Stimulated activated CD4-positive, alpha-beta T cell treated with anti-CD3 and anti-CD28 coated beads, Interleukin-4, amount 100 ng/mL, for 4 hours (primary cell): ENCODE data around the gene NCKAP5.

Source experiments
- DNase-seq, 2 experiments: peaks; one replicate each; pipeline ENCODE4 v3.0.0-alpha.2; 2020

NCKAP5 gene

GRCh38 chr2:133420788-133421187, 147.5 kb downstream of the NCKAP5 start:
- no peak for DNase-seq

DNA sequence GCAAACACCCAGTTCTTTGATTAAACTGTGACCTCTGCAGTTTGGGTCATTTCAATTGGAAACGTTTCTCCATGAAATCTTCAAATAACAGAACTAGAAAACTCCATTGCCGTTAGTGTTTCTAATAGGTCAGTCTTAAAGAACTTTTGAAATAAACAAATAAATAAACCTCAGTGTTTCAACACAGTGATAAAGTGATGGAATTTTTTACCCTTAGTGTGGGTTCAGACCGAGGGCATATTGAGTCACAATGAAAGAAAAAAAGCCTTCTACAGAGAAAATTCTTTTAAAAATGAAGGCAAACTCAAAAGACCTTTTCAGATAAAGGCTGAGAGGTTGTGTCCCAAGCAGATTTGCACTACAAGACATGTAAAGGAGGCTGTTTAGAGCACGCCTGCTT, 149.6 kb downstream of the NCKAP5 start:
- DNase-seq: no peak

GRCh38 chr2:133418021-133418420, 150.2 kb downstream of the NCKAP5 start:
- no peak for DNase-seq

- DNase-seq: no peak
These were observed 150.8 kb downstream of the NCKAP5 start for GRCh38 chr2:133417415-133417814.

- DNase-seq: no peak
These were observed 151.5 kb downstream of the NCKAP5 start for GRCh38 chr2:133416736-133417135.

DNA sequence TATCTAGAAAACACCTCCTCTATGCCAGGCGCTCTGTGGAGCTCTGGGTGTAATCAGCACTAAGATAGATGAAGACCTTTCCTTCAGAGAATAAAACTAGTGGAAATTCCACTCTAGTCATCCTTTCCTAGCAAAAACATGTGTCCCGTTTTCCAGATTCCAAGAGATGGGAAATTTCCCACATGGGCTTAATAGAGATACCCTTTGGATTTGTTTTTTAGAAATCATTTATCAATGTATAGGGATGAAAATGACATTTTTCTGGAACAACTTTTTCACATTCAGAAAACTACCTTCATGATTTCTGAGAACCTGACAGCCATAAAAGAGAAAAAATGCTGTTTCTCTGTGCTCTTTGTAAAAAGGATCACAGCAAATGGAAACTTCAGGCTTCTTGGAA, 152.1 kb downstream of the NCKAP5 start:
- no peak for DNase-seq

- DNase-seq: no peak
These were observed 152.9 kb downstream of the NCKAP5 start for GRCh38 chr2:133415210-133415876.

GRCh38 chr2:133414486-133415209, 153.6 kb downstream of the NCKAP5 start:
- no peak for DNase-seq

DNA sequence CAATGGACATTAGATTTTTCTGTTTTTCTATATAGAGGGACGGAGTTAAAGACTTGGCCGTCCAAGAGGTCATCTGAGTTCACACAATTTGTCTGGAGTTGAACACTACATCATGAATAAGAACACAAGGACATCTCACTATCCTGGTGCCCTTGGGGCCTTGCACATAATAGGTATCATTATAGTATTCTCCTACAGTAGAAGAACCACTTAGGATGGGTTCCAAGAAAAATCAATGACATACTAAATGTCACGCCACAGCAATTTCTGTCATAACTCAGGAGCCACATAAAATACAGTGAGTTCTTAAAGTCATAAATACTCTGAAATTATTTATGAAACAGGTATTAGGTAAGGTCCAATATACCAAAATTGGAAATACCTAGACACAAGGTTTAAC, 154.4 kb downstream of the NCKAP5 start:
- no peak for DNase-seq

DNA sequence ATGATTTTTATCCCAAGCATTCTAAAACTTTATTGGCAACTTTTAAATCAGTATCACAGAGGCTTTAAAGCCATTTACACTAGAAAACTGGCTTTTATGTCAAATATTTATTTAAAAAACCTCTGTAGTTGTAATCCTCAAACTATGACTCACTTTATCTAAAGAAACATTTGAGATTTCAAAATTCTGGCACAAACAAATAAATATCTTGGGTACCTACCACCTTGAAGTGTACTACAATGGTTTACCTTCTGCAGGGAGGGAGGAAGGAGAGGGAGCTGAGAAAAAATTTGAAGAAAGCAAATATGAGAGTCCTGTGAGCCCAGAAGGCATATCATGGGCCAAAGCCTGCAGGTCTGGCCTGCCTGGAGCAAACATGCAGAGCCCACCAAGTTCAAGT, 155.6 kb downstream of the NCKAP5 start:
- no peak for DNase-seq

DNA sequence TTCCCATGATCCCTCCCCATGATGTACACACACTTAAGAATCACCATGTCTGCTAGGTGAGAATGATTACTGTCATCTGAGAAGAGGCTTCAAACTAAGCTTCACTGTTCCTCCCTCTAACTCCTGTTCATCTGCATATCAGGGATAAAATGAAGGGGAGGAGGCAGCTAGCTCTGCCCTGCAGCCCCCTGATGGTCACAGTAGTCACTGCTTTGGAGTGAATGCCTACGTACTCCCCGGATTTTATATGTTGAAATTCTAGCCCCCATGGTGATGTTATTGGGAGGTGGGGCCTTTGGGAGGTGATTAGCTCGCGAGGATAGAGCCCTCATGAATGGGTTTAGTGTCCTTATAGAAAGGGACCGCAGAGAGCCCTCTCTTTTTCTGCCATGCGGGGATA, 156.4 kb downstream of the NCKAP5 start:
- no peak for DNase-seq

DNA sequence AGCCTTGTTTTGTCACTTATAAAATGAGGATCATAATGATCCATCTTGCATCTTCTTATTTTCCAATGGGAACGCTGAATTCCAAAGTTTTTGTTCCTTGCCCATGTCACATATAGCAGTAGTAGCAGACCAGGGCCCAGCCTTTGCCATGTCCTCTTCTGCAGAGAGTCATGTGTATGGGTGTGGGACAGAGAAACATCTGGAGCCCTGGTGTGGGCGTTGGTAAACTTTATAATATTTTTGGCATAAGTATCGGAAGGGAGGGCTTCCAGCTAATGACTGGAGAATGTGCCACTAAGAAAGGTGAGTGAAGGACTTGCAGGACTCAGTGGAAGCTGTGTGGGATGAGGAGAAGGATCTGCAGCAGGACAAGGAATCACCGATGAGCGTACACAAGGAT, 157.2 kb downstream of the NCKAP5 start:
- no peak for DNase-seq

DNA sequence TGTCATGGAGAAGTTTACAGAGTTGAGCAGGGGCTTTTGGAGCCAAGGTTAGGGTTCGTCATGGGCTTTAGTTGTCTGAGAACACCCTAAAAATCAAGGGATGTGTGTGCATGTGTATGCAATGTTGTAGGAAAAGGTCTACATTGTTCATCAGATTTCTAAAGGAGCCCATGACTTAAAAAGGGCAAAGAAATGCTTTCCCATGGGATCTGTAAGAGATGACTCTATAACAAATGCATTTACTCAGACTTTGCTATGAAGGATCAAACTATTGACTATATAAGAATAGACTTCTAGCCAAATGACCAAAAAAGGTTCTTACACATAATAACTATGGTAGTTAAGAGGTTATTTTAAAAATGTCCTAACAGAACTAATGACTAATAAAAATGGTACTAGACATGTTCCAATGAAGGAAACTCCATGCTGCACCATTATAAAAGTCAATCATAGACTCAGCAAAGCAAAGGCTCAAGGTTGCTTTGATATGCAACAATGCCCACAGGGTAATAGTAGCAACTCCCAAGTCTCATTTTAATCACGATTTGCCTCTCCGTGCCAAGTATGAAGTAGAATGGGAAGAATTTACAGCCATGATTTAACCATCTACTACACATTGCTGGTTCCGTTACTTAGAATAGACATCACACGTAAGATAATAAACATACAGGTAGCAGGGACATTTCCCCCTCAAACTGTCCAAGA, 158.5 kb downstream of the NCKAP5 start:
- no peak for DNase-seq

- DNase-seq: no peak
These were observed 159.6 kb downstream of the NCKAP5 start for GRCh38 chr2:133408671-133409070.

DNA sequence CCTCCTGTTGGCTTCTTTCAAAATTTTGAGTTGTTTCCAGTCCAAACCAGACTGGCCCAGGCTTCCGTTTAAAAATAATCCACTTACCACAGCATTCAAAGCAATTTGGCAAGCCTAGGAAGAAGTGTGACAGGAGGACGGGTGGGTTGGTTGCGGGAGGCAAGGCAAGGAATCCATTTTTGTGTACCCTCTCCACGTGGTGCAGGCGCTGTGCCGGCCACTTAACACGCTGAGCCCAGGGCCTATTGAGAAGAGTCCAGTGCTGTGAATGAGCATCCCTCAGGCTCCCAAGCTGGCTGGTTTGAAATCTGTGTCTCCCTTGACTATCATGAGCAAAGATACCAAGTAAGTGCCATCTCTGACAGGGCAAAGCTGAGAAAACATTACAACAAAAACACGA, 160.9 kb downstream of the NCKAP5 start:
- no peak for DNase-seq

- no peak for DNase-seq
These were observed 163.0 kb downstream of the NCKAP5 start for GRCh38 chr2:133405252-133405651.

GRCh38 chr2:133400411-133400810, 167.9 kb downstream of the NCKAP5 start:
- no peak for DNase-seq

- no peak for DNase-seq
These were observed 174.4 kb downstream of the NCKAP5 start for GRCh38 chr2:133393895-133394294.

DNA sequence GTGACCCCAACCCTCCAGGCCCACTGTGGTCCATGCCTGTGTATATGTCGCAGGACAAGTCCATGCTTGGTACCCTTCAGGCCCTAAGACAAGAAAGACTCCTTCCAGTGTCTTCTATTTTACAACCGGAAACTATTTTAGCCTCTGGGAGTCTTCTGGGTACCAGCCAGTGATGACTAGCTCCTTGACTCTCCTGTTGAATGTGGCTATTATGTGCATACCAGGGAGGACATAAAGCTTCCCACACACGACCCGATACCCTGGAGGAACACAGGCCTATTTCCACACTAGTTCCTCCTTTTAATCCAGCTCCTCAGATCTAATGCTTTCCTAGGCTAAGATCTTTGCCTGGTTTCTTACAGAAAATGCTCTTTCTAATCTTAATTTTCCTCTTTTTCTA, 178.1 kb downstream of the NCKAP5 start:
- DNase-seq: no peak

GRCh38 chr2:133389569-133389968, 178.7 kb downstream of the NCKAP5 start:
- no peak for DNase-seq

GRCh38 chr2:133382566-133382965, 185.7 kb downstream of the NCKAP5 start:
- DNase-seq: no peak

- DNase-seq: no peak
These were observed 187.3 kb downstream of the NCKAP5 start for GRCh38 chr2:133380991-133381390.

- DNase-seq: no peak
These were observed 189.2 kb downstream of the NCKAP5 start for GRCh38 chr2:133378928-133379549.

GRCh38 chr2:133378386-133378785, 189.9 kb downstream of the NCKAP5 start:
- DNase-seq: no peak
